Measurements from ENCODE around the gene CDC42BPB. TPM values are rescaled to one million over a fixed set of nuclear protein-coding genes. Genes with fewer than 3 reads are reported as not detected.

CDC42BPB gene
- total and polyA plus RNA-seq, 2 of the 13 experiments (the other 11 are each of a cell fraction or from before 2014, with no cell fraction given) = 19.7 to 32.3 TPM

DNA sequence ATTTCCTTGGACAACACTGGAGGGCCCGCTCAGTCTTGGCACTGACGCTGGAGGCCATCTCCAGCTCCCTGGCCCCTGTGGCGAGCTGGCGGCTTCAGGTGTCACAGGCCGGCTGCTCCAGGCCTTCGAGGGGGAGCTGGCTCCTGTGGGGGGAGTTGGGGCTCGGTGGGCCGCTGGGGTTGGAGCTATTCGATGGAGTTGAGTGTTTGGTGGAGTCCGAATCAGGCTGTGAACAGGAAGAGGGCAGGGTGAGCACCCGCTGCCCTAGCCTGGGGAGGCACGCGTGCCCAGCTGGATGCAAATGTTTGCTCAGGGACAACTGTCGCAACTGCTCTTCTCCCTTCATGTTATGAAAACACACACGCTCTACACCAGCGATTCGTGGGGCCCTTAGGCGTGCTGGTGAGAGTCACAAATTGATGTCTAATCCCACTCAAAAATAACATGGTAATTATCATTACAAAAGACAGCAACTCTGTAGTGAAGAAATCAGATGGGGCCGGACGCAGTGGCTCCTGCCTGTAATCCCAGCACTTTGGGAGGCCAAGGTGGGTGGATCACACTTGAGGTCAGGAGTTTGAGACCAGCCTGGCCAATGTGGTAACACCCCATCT, 123.6 kb downstream of the CDC42BPB start (continued):
- TF ChIP-seq, protein P1, sequence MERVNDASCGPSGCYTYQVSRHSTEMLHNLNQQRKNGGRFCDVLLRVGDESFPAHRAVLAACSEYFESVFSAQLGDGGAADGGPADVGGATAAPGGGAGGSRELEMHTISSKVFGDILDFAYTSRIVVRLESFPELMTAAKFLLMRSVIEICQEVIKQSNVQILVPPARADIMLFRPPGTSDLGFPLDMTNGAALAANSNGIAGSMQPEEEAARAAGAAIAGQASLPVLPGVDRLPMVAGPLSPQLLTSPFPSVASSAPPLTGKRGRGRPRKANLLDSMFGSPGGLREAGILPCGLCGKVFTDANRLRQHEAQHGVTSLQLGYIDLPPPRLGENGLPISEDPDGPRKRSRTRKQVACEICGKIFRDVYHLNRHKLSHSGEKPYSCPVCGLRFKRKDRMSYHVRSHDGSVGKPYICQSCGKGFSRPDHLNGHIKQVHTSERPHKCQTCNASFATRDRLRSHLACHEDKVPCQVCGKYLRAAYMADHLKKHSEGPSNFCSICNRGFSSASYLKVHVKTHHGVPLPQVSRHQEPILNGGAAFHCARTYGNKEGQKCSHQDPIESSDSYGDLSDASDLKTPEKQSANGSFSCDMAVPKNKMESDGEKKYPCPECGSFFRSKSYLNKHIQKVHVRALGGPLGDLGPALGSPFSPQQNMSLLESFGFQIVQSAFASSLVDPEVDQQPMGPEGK (CRISPR knock-in tag; IDR thresholded peaks at IDR 0.05) = peak; percentile 22; the same call in 1 of the 2 replicates

DNA sequence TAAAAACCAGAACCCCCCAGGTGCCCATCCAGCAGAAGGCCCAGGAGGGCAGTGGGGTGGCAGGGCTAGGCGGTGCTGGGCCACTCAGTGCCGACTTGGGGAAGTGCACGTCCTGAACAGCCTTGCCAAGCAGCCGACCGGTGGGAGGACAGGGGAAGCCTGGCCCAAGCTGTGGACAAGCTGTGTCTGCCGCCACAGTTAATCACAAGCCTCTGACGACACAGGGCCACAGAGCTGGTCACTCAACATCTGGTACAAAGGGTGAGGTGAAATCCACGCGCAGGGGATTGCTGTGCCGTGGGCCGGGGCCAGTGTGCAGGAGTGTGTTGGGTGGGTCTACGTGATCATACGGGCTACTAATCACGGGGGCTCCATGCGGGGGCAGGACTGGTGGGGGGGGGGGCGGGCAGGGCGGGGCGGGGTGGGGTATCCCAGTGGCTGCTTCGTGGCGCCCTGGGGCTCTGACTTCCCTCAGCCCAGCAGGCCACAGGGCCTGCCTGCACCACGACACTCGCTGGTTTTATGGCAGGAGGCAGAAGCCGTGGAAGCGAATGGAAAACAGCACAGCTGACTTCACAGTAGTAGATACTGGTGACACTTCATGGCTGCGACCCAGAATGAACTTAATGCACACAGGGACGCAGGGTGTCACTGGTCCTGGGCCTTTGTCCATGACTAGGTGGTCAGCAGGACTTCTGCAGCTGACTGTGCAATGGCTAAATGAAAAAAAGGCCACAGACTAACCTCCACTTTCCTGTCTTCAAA, 124.7 kb downstream of the CDC42BPB start:
- Histone ChIP-seq H3K4me3 (replicated peaks in 1 of 3; ENCODE audit: insufficient read depth in 1 of 3, low read depth in 2 of 3, low read length in 3 of 3) (no peak overlapping the region), H3K27me3 (ENCODE audit: control insufficient read depth in 1 of 2, insufficient read depth in 2 of 2, low read length in 2 of 2) (no peaks in the 10 kb centered on the region), H3K36me3 (replicated peaks in 1 of 2; ENCODE audit: control insufficient read depth in 1 of 2, insufficient read depth in 2 of 2, low read length in 2 of 2) (peaks cover 0 to 3% of the 10 kb centered on the region in 2 experiments; a peak in 2 of 5 replicates), H3K79me2 (ENCODE audit: insufficient read depth, low read length) (no peaks in the 10 kb centered on the region), H4K20me1 (ENCODE audit: insufficient read depth, low read length) (no peaks in the 10 kb centered on the region), H3K27ac (ENCODE audit: extremely low read length, insufficient read depth, low read length) (no peak overlapping the region), H3K9me3 (ENCODE audit: low read length) (no peaks in the 10 kb centered on the region), H3K9ac (ENCODE audit: insufficient read depth, low read depth, low read length) (no peak overlapping the region), H2AFZ (ENCODE audit: low read length) (no peak overlapping the region), H3K4me2 (ENCODE audit: low read depth, low read length) (no peak overlapping the region), H3K4me1 (ENCODE audit: insufficient read depth, low read length) (peaks cover 9% of the 10 kb centered on the region; the same call in 1 of the 2 replicates)
- intact Hi-C loops (cut with micrococcal nuclease; ENCODE audit: unreplicated experiment) (no loop called here), in situ Hi-C loops (cut with HindIII; ENCODE audit: extremely low pct_ligation_motif_present, low pct_unique_long_range_greater_than_20kb) (no loop called here)
- CTCF ChIA-PET (ENCODE audit: low intra/inter-chr PET ratio, low total read pairs) = no interaction called here
- FAIRE-seq = no peak
- no TSS peak for BruUV-seq (replicated peaks)
- 94% methylated on average over 16 of the region's 26 CpGs for WGBS (ENCODE audit: low lambda C conversion rate)
- POLR2A ChIA-PET = no interaction called here
- 0 out of 2 replicates have a peak, but pooled peaks have one; percentile 20 for TF ChIP-seq POLR2AphosphoS5 (IDR thresholded peaks at IDR 0.05; ENCODE audit: low read depth, low read length)
- peak; percentile 60 for TF ChIP-seq AGO2 (optimal IDR thresholded peaks at IDR 0.05; ENCODE audit: low read depth, low read length)
- TF ChIP-seq, protein P2, sequence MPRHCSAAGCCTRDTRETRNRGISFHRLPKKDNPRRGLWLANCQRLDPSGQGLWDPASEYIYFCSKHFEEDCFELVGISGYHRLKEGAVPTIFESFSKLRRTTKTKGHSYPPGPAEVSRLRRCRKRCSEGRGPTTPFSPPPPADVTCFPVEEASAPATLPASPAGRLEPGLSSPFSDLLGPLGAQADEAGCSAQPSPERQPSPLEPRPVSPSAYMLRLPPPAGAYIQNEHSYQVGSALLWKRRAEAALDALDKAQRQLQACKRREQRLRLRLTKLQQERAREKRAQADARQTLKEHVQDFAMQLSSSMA (CRISPR knock-in tag; IDR thresholded peaks at IDR 0.05) = no peak
- TF ChIP-seq ZBTB38 (CRISPR knock-in tag; IDR thresholded peaks at IDR 0.05) = no peak
- TF ChIP-seq ZMYM2 (CRISPR knock-in tag; IDR thresholded peaks at IDR 0.05) = no peak
- no peak for TF ChIP-seq ZFP62 (CRISPR knock-in tag; IDR thresholded peaks at IDR 0.05)
- 0 out of 2 replicates have a peak, but pooled peaks have one; percentile 17 for TF ChIP-seq RBFOX2 (IDR thresholded peaks at IDR 0.05; ENCODE audit: low read depth, low read length)
- TF ChIP-seq RBM22 (optimal IDR thresholded peaks at IDR 0.05; ENCODE audit: low read length) = peak; percentile 10
- no peak for TF ChIP-seq PHB2 (IDR thresholded peaks at IDR 0.05; ENCODE audit: partially characterized antibody)
- TF ChIP-seq ZKSCAN8 (CRISPR knock-in tag; IDR thresholded peaks at IDR 0.05; ENCODE audit: borderline replicate concordance) = no peak
- ATAC-seq = 0 out of 3 replicates have a peak, but pooled peaks have one; percentile 3
- DNase-seq (ENCODE audit: low spot score) = no peak
